Astrocyte (in vitro differentiated cells and primary cell): ENCODE measurements around the gene NCK2.

Source experiments
- EZH2 ChIP-seq: IDR thresholded peaks from 2 replicates; pipeline ENCODE4 v1.6.1; 2012; ENCODE audit warnings: mild to moderate bottlenecking, low read length, inconsistent platforms; ENCODE audit not compliant: insufficient read depth
- TF ChIP-seq, protein P1 (sequence below): IDR thresholded peaks from 2 replicates; pipeline ENCODE4 v1.5.1; 2011; ENCODE audit warnings: low read depth, mild to moderate bottlenecking, inconsistent platforms, low read length, moderate library complexity; ENCODE audit not compliant: insufficient read depth

GRCh38 chr2:105744909-105745853, at the start of gene NCK2:
- TF ChIP-seq, protein P1, sequence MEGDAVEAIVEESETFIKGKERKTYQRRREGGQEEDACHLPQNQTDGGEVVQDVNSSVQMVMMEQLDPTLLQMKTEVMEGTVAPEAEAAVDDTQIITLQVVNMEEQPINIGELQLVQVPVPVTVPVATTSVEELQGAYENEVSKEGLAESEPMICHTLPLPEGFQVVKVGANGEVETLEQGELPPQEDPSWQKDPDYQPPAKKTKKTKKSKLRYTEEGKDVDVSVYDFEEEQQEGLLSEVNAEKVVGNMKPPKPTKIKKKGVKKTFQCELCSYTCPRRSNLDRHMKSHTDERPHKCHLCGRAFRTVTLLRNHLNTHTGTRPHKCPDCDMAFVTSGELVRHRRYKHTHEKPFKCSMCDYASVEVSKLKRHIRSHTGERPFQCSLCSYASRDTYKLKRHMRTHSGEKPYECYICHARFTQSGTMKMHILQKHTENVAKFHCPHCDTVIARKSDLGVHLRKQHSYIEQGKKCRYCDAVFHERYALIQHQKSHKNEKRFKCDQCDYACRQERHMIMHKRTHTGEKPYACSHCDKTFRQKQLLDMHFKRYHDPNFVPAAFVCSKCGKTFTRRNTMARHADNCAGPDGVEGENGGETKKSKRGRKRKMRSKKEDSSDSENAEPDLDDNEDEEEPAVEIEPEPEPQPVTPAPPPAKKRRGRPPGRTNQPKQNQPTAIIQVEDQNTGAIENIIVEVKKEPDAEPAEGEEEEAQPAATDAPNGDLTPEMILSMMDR, result no peak
- no peak for TF ChIP-seq EZH2
